ENCODE measurements around the gene SLX1A. TPM values are rescaled to one million over a fixed set of nuclear protein-coding genes. Genes with fewer than 3 reads are reported as not detected.
"Not testable (repeated sequence)": the region's sequence is repeated elsewhere in the genome, so short reads cannot be mapped to it uniquely, and the experiment has no call there.

SLX1A gene
- total and polyA plus RNA-seq, 8 donors = 2.3 to 86.9 (median 50.5) TPM

DNA sequence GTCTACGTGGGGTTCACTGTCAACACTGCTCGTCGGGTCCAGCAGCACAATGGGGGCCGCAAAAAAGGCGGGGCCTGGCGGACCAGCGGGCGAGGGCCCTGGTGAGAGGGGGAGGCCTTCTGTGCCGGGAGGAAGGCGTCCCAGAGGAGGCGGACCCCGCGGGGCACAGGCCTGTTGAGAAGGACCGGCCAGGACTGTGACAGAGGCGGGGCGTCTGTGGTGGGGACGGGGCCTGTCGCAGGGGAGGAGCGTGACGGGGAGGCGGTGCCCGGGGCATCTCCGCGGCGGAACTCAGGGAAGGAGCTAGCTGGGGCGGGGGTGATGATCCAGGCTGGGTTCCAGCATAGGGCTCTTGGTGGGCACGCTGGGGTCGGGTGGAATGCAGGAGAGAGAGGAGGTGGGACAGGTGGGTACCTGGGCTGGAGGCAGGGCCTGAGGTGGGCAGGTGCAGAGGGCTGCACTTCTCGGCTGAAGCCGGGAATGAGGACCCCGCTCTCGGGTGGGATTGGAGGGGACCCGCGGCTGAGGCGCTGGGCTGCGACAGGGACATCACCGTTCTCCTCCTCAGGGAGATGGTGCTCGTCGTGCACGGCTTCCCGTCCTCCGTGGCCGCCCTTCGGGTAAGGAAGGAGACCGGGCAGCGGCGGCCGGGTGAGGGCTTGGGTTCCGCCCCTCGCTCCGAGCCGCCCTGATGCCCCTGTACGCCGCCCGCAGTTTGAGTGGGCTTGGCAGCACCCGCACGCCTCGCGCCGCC is 674 bp downstream of the SLX1A start:
- H3K27me3 ChIP-seq; H3K9me3 ChIP-seq; intact Hi-C loops (cut with DNase I; ENCODE audit: low total_unique reads); H3K4me1 ChIP-seq; H3K36me3 ChIP-seq: not testable (repeated sequence)
- Histone ChIP-seq H3K4me3 (peak overlapping the region; percentile 40 to 51 (median 46)), H3K27ac (peak overlapping the region in 3 of 5 donors; percentile 59 to 66 (median 61))
- 1 to 9% (median 3%) methylated on average over 11 to 17 of the region's 60 CpGs; no CpG with 5 or more reads in 1 of the 5 donors for WGBS, 5 donors
- peak in 1 of 2 donors; percentile 20 for DNase-seq

- 57 to 100% (median 95%) methylated on average over 1 of the region's 2 CpGs; no CpG with 5 or more reads in 1 of the 5 donors for WGBS, 5 donors
- H3K36me3 ChIP-seq; H3K4me1 ChIP-seq; H3K9me3 ChIP-seq; intact Hi-C loops (cut with DNase I; ENCODE audit: low total_unique reads); H3K4me3 ChIP-seq; DNase-seq; H3K27me3 ChIP-seq; H3K27ac ChIP-seq: not testable (repeated sequence)
Measured at GRCh38 chr16:30197001-30197400, 3.3 kb downstream of the SLX1A start.

DNA sequence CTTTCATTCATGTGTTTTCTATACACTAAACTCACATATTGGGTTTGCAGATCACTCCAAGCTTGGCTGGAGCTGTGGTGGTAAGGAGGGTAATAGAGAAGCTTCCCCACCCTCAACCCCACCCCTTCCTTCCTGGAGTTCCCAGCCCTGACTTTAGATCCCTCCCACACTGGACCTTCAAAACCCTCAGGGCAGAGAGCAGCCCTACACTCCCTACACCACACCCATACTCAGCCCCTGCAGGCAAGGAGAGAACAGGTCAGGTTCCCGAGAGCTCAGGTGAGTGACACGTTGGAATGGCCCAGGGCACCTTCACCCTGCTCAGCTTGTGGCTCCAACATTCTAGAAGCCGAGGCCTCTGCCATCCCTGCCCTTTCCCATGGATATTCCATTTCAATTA is 5.4 kb downstream of the SLX1A start, which contains the start of gene SULT1A3:
TSS of gene SULT1A3 (plus strand) at position 207 of the 400 bp plus-strand sequence. CDS start 1,474 bp downstream, outside the sequence.
- H3K9me3 ChIP-seq; H3K4me3 ChIP-seq; H3K27me3 ChIP-seq; H3K27ac ChIP-seq; DNase-seq; intact Hi-C loops (cut with DNase I; ENCODE audit: low total_unique reads); H3K36me3 ChIP-seq; H3K4me1 ChIP-seq: not testable (repeated sequence)
- no CpG with 5 or more reads among the region's 3 CpGs for WGBS, 5 donors

- intact Hi-C loops (cut with DNase I; ENCODE audit: low total_unique reads); DNase-seq; H3K27ac ChIP-seq; H3K36me3 ChIP-seq; H3K9me3 ChIP-seq; H3K27me3 ChIP-seq; H3K4me1 ChIP-seq; H3K4me3 ChIP-seq: not testable (repeated sequence)
- no CpG with 5 or more reads among the region's 15 CpGs for WGBS, 5 donors
Measured at GRCh38 chr16:30199608-30200343, 6.1 kb downstream of the SLX1A start.

- H3K4me1 ChIP-seq; H3K27me3 ChIP-seq; intact Hi-C loops (cut with DNase I; ENCODE audit: low total_unique reads); H3K36me3 ChIP-seq; H3K9me3 ChIP-seq; DNase-seq: not testable (repeated sequence)
- Histone ChIP-seq H3K27ac (peak overlapping the region in 1 of 5 donors; percentile 54), H3K4me3 (peak overlapping the region; percentile 47 to 56 (median 50))
- WGBS, 5 donors = 0 to 1% (median 1%) methylated on average over 15 to 18 of the region's 52 CpGs; no CpG with 5 or more reads in 1 of the 5 donors
Measured at GRCh38 chr16:30205541-30206236, 12.0 kb downstream of the SLX1A start.

DNA sequence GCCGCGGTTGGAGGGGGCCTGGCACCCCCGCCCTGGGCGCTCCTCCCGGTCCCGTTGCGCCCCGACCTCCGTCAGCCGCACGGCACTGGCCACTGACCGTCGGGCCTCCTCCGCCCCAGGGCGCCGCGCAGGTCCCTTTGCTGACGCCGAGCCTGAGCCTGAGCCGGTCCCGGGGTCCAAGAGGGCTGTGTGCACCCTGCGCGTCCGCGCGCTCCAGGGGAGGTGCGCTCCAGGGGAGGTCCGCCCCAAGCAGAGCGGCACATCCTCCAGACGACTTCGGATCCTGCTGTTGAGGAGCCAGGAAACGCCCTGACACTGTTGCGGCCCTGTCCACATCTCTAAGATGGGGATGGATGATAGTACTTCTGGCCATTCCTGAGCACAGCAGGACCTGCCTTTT is 12.6 kb downstream of the SLX1A start:
- intact Hi-C loops (cut with DNase I; ENCODE audit: low total_unique reads); DNase-seq; H3K36me3 ChIP-seq; H3K4me1 ChIP-seq; H3K9me3 ChIP-seq; H3K27me3 ChIP-seq: not testable (repeated sequence)
- WGBS, 5 donors = no CpG with 5 or more reads among the region's 33 CpGs
- H3K27ac ChIP-seq = peak overlapping the region in 1 of 5 donors; percentile 54
- H3K4me3 ChIP-seq = peak overlapping the region; percentile 47 to 56 (median 50)

DNA sequence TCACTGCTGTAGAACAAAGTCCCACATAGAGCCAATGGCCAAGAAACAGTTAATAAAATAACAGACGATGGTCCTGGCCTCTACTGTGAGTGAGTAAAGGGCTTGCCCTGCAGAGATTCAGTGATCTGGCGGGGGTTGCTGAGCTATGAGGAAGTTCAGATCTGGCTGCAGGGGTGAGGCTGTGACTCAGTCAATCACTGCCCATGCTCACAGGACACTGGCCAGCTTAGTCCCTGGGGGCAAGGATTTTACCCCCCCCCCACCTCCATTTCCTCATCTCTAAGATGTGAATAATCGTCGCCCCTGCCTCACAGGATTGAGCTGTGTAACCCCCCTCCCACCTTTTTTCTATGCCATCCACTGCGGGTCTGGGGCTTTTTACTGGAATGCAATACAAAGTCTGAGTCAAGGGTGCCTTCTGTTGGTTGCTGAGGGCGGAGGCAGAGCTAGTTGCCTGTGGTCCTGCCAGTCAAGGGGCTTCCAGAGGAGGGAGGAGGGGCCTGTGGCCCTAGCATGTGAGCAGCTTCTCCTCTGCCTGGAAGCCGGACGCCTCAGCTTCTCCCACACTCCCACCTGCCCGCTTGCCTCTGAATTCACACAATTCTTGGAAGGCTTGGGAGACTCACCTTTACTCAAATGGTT is 13.5 kb downstream of the SLX1A start:
- intact Hi-C loops (cut with DNase I; ENCODE audit: low total_unique reads) = not testable (repeated sequence)
- 21 to 42% (median 33%) methylated on average over 2 of the region's 9 CpGs; no CpG with 5 or more reads in 1 of the 5 donors for WGBS, 5 donors

GRCh38 chr16:30209032-30209431 is 15.4 kb downstream of the SLX1A start:
- H3K9me3 ChIP-seq; H3K27me3 ChIP-seq; H3K36me3 ChIP-seq; H3K27ac ChIP-seq; H3K4me1 ChIP-seq; H3K4me3 ChIP-seq; intact Hi-C loops (cut with DNase I; ENCODE audit: low total_unique reads): not testable (repeated sequence)
- peak in 1 of 2 donors; percentile 30 for DNase-seq
- WGBS, 5 donors = 0 to 16% (median 3%) methylated on average over 2 to 4 of the region's 6 CpGs

More for the DNA sequence above, 13.5 kb downstream of the SLX1A start:
- not testable (repeated sequence) for H3K4me3 ChIP-seq, H3K36me3 ChIP-seq, H3K9me3 ChIP-seq, H3K27me3 ChIP-seq, H3K4me1 ChIP-seq, H3K27ac ChIP-seq, DNase-seq

DNA sequence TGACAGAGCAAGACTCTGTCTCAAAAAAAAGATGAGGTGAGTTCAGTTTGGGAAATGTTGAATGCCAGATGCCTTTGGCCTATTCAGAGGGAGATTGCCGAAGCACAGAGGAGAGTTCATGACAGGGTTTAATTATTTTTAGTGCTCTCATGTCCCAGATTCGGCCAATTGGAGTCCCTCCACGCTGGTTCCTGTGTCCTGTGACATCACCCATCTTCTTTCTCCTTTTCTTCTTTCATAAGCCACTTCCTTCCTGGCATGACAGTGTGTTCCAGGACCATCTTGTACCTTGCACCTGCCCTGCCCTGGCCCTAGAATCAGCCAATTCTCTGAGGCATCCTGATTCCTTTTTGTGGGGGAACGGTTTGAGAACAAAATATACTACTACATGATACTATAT is 17.7 kb downstream of the SLX1A start:
- H3K36me3 ChIP-seq; intact Hi-C loops (cut with DNase I; ENCODE audit: low total_unique reads); DNase-seq; H3K27ac ChIP-seq; H3K4me3 ChIP-seq; H3K27me3 ChIP-seq; H3K9me3 ChIP-seq; H3K4me1 ChIP-seq: not testable (repeated sequence)
- no CpG with 5 or more reads among the region's 4 CpGs for WGBS, 5 donors

GRCh38 chr16:30217082-30217481 is 23.4 kb downstream of the SLX1A start:
- H3K4me3 ChIP-seq; H3K27me3 ChIP-seq; intact Hi-C loops (cut with DNase I; ENCODE audit: low total_unique reads); H3K27ac ChIP-seq; H3K9me3 ChIP-seq; H3K36me3 ChIP-seq; DNase-seq; H3K4me1 ChIP-seq: not testable (repeated sequence)
- WGBS, 5 donors = 55 to 74% (median 60%) methylated on average over 3 of the region's 5 CpGs

Data from stomach (tissue), 9 donors.